Suppressor macrophage (primary cell): ENCODE results near the gene LRBA.

ENCODE experiments used
- DNase-seq, 4 experiments: peaks; one replicate each; pipeline ENCODE4 v3.0.0-alpha.2; 2020 to 2022

LRBA gene

GRCh38 chr4:150358691-150359090, 656.4 kb downstream of the LRBA start:
- no peak for DNase-seq

- DNase-seq = no peak
Observed at GRCh38 chr4:150357829-150358228, 657.3 kb downstream of the LRBA start.

GRCh38 chr4:150355858-150356455, 659.1 kb downstream of the LRBA start:
- DNase-seq = no peak

GRCh38 chr4:150355418-150355817, 659.7 kb downstream of the LRBA start:
- DNase-seq = no peak

- DNase-seq = no peak
Observed at GRCh38 chr4:150354214-150354796, 660.8 kb downstream of the LRBA start.

GRCh38 chr4:150348079-150348478, 667.0 kb downstream of the LRBA start:
- DNase-seq = peak in 2 of 4 experiments; percentile 4 to 62

GRCh38 chr4:150345207-150345744, 669.8 kb downstream of the LRBA start:
- DNase-seq = no peak

GRCh38 chr4:150343796-150344195, 671.3 kb downstream of the LRBA start:
- DNase-seq = no peak

GRCh38 chr4:150342945-150343344, 672.1 kb downstream of the LRBA start:
- no peak for DNase-seq

GRCh38 chr4:150337734-150338133, 677.4 kb downstream of the LRBA start:
- no peak for DNase-seq

- no peak for DNase-seq
Observed at GRCh38 chr4:150336676-150337412, 678.2 kb downstream of the LRBA start.

GRCh38 chr4:150332961-150333360, 682.1 kb downstream of the LRBA start:
- no peak for DNase-seq

- DNase-seq = no peak
Observed at GRCh38 chr4:150332086-150332485, 683.0 kb downstream of the LRBA start.

GRCh38 chr4:150329373-150329772, 685.7 kb downstream of the LRBA start:
- DNase-seq = no peak

- DNase-seq = no peak
Observed at GRCh38 chr4:150328496-150328895, 686.6 kb downstream of the LRBA start.

- DNase-seq = no peak
Observed at GRCh38 chr4:150327262-150327780, 687.8 kb downstream of the LRBA start.

- DNase-seq = no peak
Observed at GRCh38 chr4:150325872-150326271, 689.2 kb downstream of the LRBA start.

- no peak for DNase-seq
Observed at GRCh38 chr4:150323406-150324325, 691.4 kb downstream of the LRBA start.

GRCh38 chr4:150322646-150323045, 692.4 kb downstream of the LRBA start:
- DNase-seq = no peak

GRCh38 chr4:150321113-150321512, 694.0 kb downstream of the LRBA start:
- no peak for DNase-seq

- DNase-seq = no peak
Observed at GRCh38 chr4:150318971-150319370, 696.1 kb downstream of the LRBA start.

GRCh38 chr4:150318527-150318926, 696.6 kb downstream of the LRBA start:
- DNase-seq = no peak
